Fibroblast of mammary gland (primary cell): Measurements from ENCODE around the gene AMIGO3.
A peak's percentile ranks its signal among the peaks of the same experiment; 100 is the strongest.
"Not testable (repeated sequence)": the region's sequence is repeated elsewhere in the genome, so short reads cannot be mapped to it uniquely, and the experiment has no call there.

ENCODE experiments used
- DNase-seq: peaks from one replicate; pipeline ENCODE4 v3.0.0-alpha.2; 2010; ENCODE audit warnings: low read depth
- H3K4me3 ChIP-seq: 2 replicates; pipeline ENCODE4 v1.5.1; 2011; ENCODE audit warnings: low read depth, mild to moderate bottlenecking, low read length, moderate library complexity; ENCODE audit not compliant: control insufficient read depth
- CTCF ChIP-seq: conservative IDR thresholded peaks from 2 replicates; pipeline ENCODE4 v1.5.1; 2011; ENCODE audit warnings: low read depth, low read length, inconsistent platforms; ENCODE audit not compliant: control insufficient read depth, insufficient read depth

Gene AMIGO3

GRCh38 chr3:49754536-49754935 is 35.1 kb upstream of the AMIGO3 start:
- DNase-seq = no peak
- TF ChIP-seq CTCF = no peak
- no peak overlapping the region for H3K4me3 ChIP-seq

- DNase-seq = no peak
- TF ChIP-seq CTCF = no peak
- no peak overlapping the region for H3K4me3 ChIP-seq
Measured at GRCh38 chr3:49751501-49751900, 32.0 kb upstream of the AMIGO3 start.

GRCh38 chr3:49750056-49750455 is 30.6 kb upstream of the AMIGO3 start:
- TF ChIP-seq CTCF = no peak
- DNase-seq = no peak
- H3K4me3 ChIP-seq = no peak overlapping the region

- not testable (repeated sequence) for H3K4me3 ChIP-seq, DNase-seq
Measured at GRCh38 chr3:49748874-49749273, 29.4 kb upstream of the AMIGO3 start.

GRCh38 chr3:49747792-49748480 is 28.5 kb upstream of the AMIGO3 start:
- TF ChIP-seq CTCF = no peak
- DNase-seq = peak; percentile 77
- no peak overlapping the region for H3K4me3 ChIP-seq

- no peak for TF ChIP-seq CTCF
- H3K4me3 ChIP-seq = no peak overlapping the region
- peak; percentile 57 for DNase-seq
Measured at GRCh38 chr3:49745986-49746385, 26.5 kb upstream of the AMIGO3 start.

- no peak for DNase-seq
- no peak overlapping the region for H3K4me3 ChIP-seq
- TF ChIP-seq CTCF = no peak
Measured at GRCh38 chr3:49740427-49740826, 20.9 kb upstream of the AMIGO3 start.
